Activated naive CD4-positive, alpha-beta T cell treated with anti-CD3 and anti-CD28 coated beads for 36 hours (primary cell): ENCODE measurements around the gene HPRT1. TPM values are rescaled to one million over a fixed set of nuclear protein-coding genes. Genes with fewer than 3 reads are reported as not detected.

Experiments used
- CTCF ChIA-PET: fragments of 350-600 bp; sonication (Branson Sonifier 250); formaldehyde crosslinking; loops from one replicate; lab custom pipeline; 2021; ENCODE audit warnings: antibody characterized with exemption; lab: Charles Lee
- DNase-seq: peaks from one replicate; pipeline ENCODE4 v3.0.0-alpha.2; 2020
- H3K27ac Mint-ChIP-seq: one replicate; pipeline ENCODE4 v1.8.0; 2021; ENCODE audit warnings: mild to moderate bottlenecking, mixed read lengths
- H3K27me3 Mint-ChIP-seq: one replicate; pipeline ENCODE4 v1.8.0; 2021; ENCODE audit warnings: low read depth, mixed read lengths
- H3K36me3 Mint-ChIP-seq: one replicate; pipeline ENCODE4 v1.8.0; 2021; ENCODE audit warnings: low read depth, mixed read lengths
- H3K4me1 Mint-ChIP-seq: one replicate; pipeline ENCODE4 v1.8.0; 2021; ENCODE audit warnings: low read depth, mixed read lengths
- H3K4me3 Mint-ChIP-seq: one replicate; pipeline ENCODE4 v1.8.0; 2021; ENCODE audit warnings: mild to moderate bottlenecking, moderate library complexity, mixed read lengths
- H3K9me3 Mint-ChIP-seq: one replicate; pipeline ENCODE4 v1.8.0; 2021; ENCODE audit warnings: mixed read lengths
- intact Hi-C: fragments of 100-400 bp; cut with micrococcal nuclease; formaldehyde crosslinking; loops from one replicate; pipeline ENCODE4 v1.15.1; 2023
- total RNA-seq, 2 experiments: library from RNA; stranded (reverse); gene quantifications; one replicate each; pipeline ENCODE4 v1.2.3, GENCODE V29; 2021

The HPRT1 gene
- total RNA-seq, 2 experiments from 2014 or later = 111 TPM

DNA sequence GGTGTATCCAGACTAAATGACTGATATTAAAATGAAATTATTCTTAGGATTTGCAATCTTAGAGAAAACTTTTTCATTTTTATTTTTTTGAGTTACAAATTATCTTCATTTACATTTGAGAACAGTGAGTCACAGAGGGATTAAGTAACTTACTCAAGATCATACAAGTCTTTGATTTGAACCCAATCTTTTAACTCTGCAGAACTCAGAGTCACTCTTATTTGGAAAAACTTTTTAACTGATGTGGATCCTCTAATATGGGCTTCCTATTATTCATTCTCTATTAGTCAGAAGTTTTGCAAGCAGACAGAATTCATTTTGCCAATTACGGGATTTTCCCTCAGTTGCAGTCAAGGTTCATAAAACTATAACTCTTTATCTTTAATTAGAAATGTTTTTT, 20.1 kb downstream of the HPRT1 start:
- Mint-ChIP-seq H3K9me3 (no peaks in the 10 kb centered on the region), H3K27me3 (no peaks in the 10 kb centered on the region), H3K4me1 (peaks cover 3% of the 10 kb centered on the region), H3K27ac (no peak overlapping the region), H3K4me3 (no peak overlapping the region), H3K36me3 (peaks cover 11% of the 10 kb centered on the region)
- DNase-seq = no peak
- intact Hi-C loops = loop anchor here (5.0 kb wide), 1 partner anchor 302 kb away; no protein-coding TSS in a partner anchor
- CTCF ChIA-PET = no interaction called here

GRCh38 chrX:134481339-134481738, 21.4 kb downstream of the HPRT1 start:
- intact Hi-C loops = loop anchor here (5.0 kb wide), 1 partner anchor 301 kb away; no protein-coding TSS in a partner anchor
- no peak for DNase-seq
- Mint-ChIP-seq H3K36me3 (peaks cover 10% of the 10 kb centered on the region), H3K4me1 (peaks cover 3% of the 10 kb centered on the region), H3K27me3 (no peaks in the 10 kb centered on the region), H3K4me3 (no peak overlapping the region), H3K9me3 (no peaks in the 10 kb centered on the region), H3K27ac (no peak overlapping the region)
- CTCF ChIA-PET = interaction anchor here (0.6 kb wide), 1 partner anchor 425 kb away, joined by 4 read pairs; no protein-coding TSS in a partner anchor

DNA sequence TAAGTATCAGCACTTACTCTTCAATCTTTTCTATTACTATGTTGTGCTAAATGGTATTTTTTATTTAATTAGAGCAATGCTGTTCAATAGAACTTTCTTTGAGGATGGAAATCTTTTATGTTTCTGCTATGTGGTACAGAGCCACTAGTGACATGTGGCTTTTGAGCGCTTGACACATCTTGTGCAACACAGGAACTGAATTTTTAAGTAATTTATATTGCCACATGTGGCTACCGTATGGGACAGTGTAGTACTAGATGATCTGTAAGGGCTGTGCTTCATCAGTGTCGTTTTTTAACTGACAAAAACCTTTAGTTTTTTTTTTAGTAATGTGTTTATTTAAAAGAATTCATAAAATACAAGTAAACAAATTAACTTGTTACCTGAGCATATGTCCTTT, 22.4 kb downstream of the HPRT1 start:
- H3K36me3 Mint-ChIP-seq = peaks cover 10% of the 10 kb centered on the region
- intact Hi-C loops = loop anchor here (5.0 kb wide), 1 partner anchor 300 kb away; no protein-coding TSS in a partner anchor
- CTCF ChIA-PET = no interaction called here

DNA sequence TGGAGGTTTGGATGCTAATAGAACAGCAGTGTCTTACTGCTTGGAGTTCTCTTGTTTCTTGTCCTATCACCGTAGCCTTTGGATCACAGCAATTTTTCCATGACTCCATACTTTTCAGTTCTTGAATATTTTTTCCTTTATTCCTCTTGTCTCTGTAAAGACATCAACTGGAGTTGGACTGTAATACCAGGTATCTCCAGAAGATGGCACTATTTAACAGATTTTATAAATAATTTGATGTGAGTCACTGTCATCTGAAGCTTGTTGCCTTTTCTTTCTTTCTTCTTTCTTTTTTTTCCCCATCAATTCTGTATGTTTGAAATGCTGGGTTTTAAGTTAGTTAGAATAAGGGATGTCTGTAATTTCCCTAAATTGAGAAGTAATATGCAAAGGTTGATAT, 24.1 kb downstream of the HPRT1 start:
- H3K36me3 Mint-ChIP-seq = peaks cover 10% of the 10 kb centered on the region
- no peaks in the 10 kb centered on the region for H3K27me3 Mint-ChIP-seq
- no peak overlapping the region for H3K4me3 Mint-ChIP-seq
- intact Hi-C loops = loop anchor here (1.0 to 5.0 kb wide), 4 partner anchors 280 to 515 kb away; no protein-coding TSS in a partner anchor
- H3K27ac Mint-ChIP-seq = no peak overlapping the region
- H3K4me1 Mint-ChIP-seq = peaks cover 3% of the 10 kb centered on the region
- H3K9me3 Mint-ChIP-seq = no peaks in the 10 kb centered on the region
- CTCF ChIA-PET = interaction anchor here (0.9 to 1.4 kb wide), 4 partner anchors 14 to 284 kb away, joined by 3 to 4 read pairs (median 3); no protein-coding TSS in a partner anchor
- DNase-seq = no peak

More for the DNA sequence above, 22.4 kb downstream of the HPRT1 start:
- Mint-ChIP-seq H3K27ac (no peak overlapping the region), H3K9me3 (no peaks in the 10 kb centered on the region), H3K27me3 (no peaks in the 10 kb centered on the region), H3K4me1 (peaks cover 3% of the 10 kb centered on the region), H3K4me3 (no peak overlapping the region)
- DNase-seq = no peak

- Mint-ChIP-seq H3K36me3 (peaks cover 26% of the 10 kb centered on the region), H3K9me3 (no peaks in the 10 kb centered on the region), H3K27ac (no peak overlapping the region), H3K4me1 (no peaks in the 10 kb centered on the region), H3K27me3 (no peaks in the 10 kb centered on the region), H3K4me3 (no peak overlapping the region)
- no peak for DNase-seq
- CTCF ChIA-PET = no interaction called here
- intact Hi-C loops = no loop called here
Observed at GRCh38 chrX:134501941-134502340, 42.0 kb downstream of the HPRT1 start.

DNA sequence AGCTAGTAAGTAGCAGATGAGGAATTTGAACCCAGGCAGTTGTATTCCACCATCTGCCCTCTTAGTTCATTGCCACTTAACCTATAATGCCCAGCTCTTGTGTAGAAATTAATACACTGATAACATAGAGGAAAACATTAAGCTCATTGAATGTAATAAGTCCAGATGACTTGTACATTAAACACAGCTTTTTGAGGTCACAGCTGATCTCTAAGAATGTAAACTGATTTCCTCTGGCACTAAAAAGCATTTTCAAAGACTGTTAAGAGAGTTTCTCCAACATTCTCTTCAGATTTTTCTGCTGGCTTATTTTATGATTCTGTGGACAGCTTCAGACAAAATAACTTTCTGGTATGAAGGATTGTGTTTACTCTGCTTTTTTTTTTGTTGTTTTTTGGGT, 42.7 kb downstream of the HPRT1 start:
- H3K27me3 Mint-ChIP-seq = no peaks in the 10 kb centered on the region
- H3K4me1 Mint-ChIP-seq = no peaks in the 10 kb centered on the region
- peaks cover 26% of the 10 kb centered on the region for H3K36me3 Mint-ChIP-seq
- no peak overlapping the region for H3K4me3 Mint-ChIP-seq
- H3K27ac Mint-ChIP-seq = no peak overlapping the region
- intact Hi-C loops = no loop called here
- H3K9me3 Mint-ChIP-seq = no peaks in the 10 kb centered on the region
- CTCF ChIA-PET = no interaction called here
- DNase-seq = no peak

GRCh38 chrX:134512566-134512965, 52.6 kb downstream of the HPRT1 start:
- intact Hi-C loops = no loop called here
- Mint-ChIP-seq H3K4me3 (no peak overlapping the region), H3K4me1 (no peaks in the 10 kb centered on the region), H3K27ac (no peak overlapping the region), H3K27me3 (no peaks in the 10 kb centered on the region), H3K9me3 (no peaks in the 10 kb centered on the region), H3K36me3 (peaks cover 11% of the 10 kb centered on the region)
- CTCF ChIA-PET = no interaction called here
- no peak for DNase-seq

- Mint-ChIP-seq H3K27ac (no peak overlapping the region), H3K36me3 (peaks cover 11% of the 10 kb centered on the region), H3K4me3 (no peak overlapping the region), H3K9me3 (no peaks in the 10 kb centered on the region), H3K4me1 (no peaks in the 10 kb centered on the region), H3K27me3 (no peaks in the 10 kb centered on the region)
- intact Hi-C loops = no loop called here
- CTCF ChIA-PET = no interaction called here
- DNase-seq = no peak
Observed at GRCh38 chrX:134513091-134513490, 53.1 kb downstream of the HPRT1 start.

DNA sequence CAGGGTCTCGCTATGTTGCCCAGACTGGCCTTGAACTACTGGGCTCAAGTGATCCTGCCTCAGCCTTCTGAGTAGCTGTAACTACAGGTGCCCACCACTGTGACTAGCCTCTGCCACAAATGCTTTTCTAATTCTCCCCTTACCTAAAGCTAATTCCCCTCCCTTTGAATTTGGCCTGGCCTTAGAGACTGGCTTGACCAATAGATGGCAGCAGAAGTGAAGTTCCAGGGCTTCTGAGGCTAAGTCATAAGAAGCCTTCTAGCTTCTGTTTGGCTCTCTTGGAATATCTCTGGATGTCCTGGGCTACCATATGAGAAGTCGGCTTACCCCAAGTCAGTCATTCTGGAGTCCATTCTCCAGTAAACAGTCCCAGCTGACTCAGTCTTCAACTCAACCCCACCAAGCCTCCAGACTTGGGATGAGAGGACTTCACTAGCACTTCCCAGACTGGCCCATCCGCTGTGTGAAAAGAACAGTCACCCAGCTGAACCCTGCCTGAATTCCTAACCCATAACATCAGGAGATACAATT, 61.0 kb downstream of the HPRT1 start:
- H3K4me1 Mint-ChIP-seq = peaks cover 3% of the 10 kb centered on the region
- H3K27me3 Mint-ChIP-seq = no peaks in the 10 kb centered on the region
- DNase-seq = peak; percentile 8
- CTCF ChIA-PET = interaction anchor here (0.9 kb wide), 1 partner anchor 243 kb away, joined by 4 read pairs; no protein-coding TSS in a partner anchor
- no peak overlapping the region for H3K4me3 Mint-ChIP-seq
- no peaks in the 10 kb centered on the region for H3K9me3 Mint-ChIP-seq
- peaks cover 7% of the 10 kb centered on the region for H3K36me3 Mint-ChIP-seq
- no peak overlapping the region for H3K27ac Mint-ChIP-seq
- intact Hi-C loops = loop anchor here (5.0 kb wide), 1 partner anchor 241 kb away; no protein-coding TSS in a partner anchor

- H3K36me3 Mint-ChIP-seq = peaks cover 6% of the 10 kb centered on the region
- peaks cover 3% of the 10 kb centered on the region for H3K4me1 Mint-ChIP-seq
- no peaks in the 10 kb centered on the region for H3K9me3 Mint-ChIP-seq
- CTCF ChIA-PET = no interaction called here
- no peaks in the 10 kb centered on the region for H3K27me3 Mint-ChIP-seq
- intact Hi-C loops = loop anchor here (5.0 kb wide), 1 partner anchor 238 kb away; no protein-coding TSS in a partner anchor
- no peak overlapping the region for H3K4me3 Mint-ChIP-seq
- DNase-seq = no peak
- no peak overlapping the region for H3K27ac Mint-ChIP-seq
Observed at GRCh38 chrX:134524181-134524580, 64.2 kb downstream of the HPRT1 start.

DNA sequence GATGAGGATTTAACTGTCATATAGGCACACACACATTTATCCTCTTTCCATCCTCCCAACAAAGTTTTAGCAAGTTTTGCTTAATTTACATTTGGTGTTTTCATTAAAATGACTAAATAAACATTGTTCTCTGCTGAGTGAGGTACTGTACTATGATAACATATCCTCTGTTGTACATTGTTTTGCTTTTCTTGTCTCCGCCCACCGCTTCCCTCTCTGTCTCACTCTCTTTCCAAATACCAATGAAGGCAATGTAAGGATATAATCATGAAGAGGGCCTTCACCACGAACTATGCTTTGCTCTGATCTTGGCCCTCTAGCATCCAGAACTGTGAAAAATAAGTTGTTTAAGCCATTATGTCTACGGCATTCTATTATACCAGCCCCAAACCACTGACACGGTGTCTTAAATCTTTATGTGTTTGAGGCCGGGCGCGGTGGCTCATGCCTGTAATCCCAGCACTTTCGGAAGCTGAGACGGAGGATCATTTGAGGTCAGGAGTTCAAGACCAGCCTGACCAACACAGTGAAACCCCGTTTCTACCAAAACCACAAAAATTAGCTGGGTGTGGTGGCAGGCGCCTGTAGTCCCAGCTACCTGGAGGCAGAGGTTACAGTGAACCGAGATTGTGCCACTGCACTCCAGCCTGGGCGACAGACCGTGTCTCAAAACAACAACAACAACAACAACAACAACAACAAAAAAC, 65.3 kb downstream of the HPRT1 start:
- Mint-ChIP-seq H3K4me1 (peaks cover 3% of the 10 kb centered on the region), H3K4me3 (no peak overlapping the region), H3K36me3 (peaks cover 4% of the 10 kb centered on the region), H3K27me3 (no peaks in the 10 kb centered on the region), H3K9me3 (no peaks in the 10 kb centered on the region), H3K27ac (no peak overlapping the region)
- CTCF ChIA-PET = no interaction called here
- intact Hi-C loops = no loop called here
- DNase-seq = no peak

GRCh38 chrX:134526399-134526798, 66.4 kb downstream of the HPRT1 start:
- Mint-ChIP-seq H3K27ac (no peak overlapping the region), H3K27me3 (no peaks in the 10 kb centered on the region), H3K4me1 (peaks cover 3% of the 10 kb centered on the region), H3K4me3 (no peak overlapping the region), H3K36me3 (peaks cover 4% of the 10 kb centered on the region), H3K9me3 (no peaks in the 10 kb centered on the region)
- intact Hi-C loops = no loop called here
- CTCF ChIA-PET = no interaction called here
- DNase-seq = no peak

GRCh38 chrX:134528960-134529359, 69.0 kb downstream of the HPRT1 start:
- Mint-ChIP-seq H3K27me3 (no peaks in the 10 kb centered on the region), H3K9me3 (no peaks in the 10 kb centered on the region), H3K4me3 (no peak overlapping the region), H3K4me1 (no peaks in the 10 kb centered on the region), H3K36me3 (peaks cover 4% of the 10 kb centered on the region), H3K27ac (no peak overlapping the region)
- intact Hi-C loops = no loop called here
- DNase-seq = no peak
- CTCF ChIA-PET = no interaction called here
